Measurements from ENCODE around the gene TMEM233.

The TMEM233 gene

DNA sequence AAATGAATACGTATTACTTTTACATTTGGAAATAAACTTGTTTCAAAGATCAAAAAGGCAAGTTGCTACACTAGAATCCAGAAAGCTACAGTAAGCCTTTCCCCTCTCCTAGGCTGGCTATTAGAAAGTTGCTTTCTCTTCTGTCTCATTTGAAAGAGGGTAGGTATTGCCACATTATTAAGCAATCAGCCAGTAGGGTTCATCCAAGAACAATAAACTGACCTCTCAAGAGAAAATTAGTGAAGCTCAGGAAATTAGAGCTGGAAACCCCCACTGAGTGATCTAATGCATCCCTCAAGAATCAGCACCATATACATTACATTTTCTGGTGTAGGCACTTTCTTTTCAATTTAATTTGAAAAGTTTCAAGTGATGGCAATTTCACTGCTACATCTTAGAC, 4.5 kb upstream of the TMEM233 start:
- DNase-seq (ENCODE audit: low spot score), result no peak
- no peak overlapping the region for H3K27ac ChIP-seq
- ChIA-PET CTCF (no interaction called here), POLR2A (ENCODE audit: low non-redundant PET) (no interaction called here)
- TF ChIP-seq, protein P1, sequence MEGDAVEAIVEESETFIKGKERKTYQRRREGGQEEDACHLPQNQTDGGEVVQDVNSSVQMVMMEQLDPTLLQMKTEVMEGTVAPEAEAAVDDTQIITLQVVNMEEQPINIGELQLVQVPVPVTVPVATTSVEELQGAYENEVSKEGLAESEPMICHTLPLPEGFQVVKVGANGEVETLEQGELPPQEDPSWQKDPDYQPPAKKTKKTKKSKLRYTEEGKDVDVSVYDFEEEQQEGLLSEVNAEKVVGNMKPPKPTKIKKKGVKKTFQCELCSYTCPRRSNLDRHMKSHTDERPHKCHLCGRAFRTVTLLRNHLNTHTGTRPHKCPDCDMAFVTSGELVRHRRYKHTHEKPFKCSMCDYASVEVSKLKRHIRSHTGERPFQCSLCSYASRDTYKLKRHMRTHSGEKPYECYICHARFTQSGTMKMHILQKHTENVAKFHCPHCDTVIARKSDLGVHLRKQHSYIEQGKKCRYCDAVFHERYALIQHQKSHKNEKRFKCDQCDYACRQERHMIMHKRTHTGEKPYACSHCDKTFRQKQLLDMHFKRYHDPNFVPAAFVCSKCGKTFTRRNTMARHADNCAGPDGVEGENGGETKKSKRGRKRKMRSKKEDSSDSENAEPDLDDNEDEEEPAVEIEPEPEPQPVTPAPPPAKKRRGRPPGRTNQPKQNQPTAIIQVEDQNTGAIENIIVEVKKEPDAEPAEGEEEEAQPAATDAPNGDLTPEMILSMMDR (conservative IDR thresholded peaks at IDR 0.05; ENCODE audit: low read depth), result no peak

DNA sequence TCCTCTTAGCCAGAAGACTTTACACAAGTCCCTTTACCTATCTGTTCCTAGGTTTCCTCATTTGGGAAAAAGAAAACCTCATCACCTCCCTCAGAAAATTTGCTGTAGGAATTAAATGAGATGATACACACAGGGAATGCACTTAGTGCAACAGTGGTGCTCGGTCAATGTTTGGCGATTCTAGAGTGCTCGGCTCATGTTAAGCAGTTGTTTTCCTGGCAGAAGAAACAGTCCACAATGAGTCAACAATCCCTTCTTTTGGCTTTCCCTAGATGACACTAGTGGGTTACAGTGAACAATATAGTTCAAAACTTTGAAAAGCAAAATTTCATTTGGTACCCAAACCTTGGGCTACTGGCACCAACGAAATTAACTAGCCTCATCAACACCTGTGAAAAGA, 3.9 kb upstream of the TMEM233 start:
- ChIA-PET CTCF (no interaction called here), POLR2A (ENCODE audit: low non-redundant PET) (no interaction called here)
- DNase-seq (ENCODE audit: low spot score), result no peak
- TF ChIP-seq, protein P1 (conservative IDR thresholded peaks at IDR 0.05; ENCODE audit: low read depth), result no peak
- H3K27ac ChIP-seq, result no peak overlapping the region

DNA sequence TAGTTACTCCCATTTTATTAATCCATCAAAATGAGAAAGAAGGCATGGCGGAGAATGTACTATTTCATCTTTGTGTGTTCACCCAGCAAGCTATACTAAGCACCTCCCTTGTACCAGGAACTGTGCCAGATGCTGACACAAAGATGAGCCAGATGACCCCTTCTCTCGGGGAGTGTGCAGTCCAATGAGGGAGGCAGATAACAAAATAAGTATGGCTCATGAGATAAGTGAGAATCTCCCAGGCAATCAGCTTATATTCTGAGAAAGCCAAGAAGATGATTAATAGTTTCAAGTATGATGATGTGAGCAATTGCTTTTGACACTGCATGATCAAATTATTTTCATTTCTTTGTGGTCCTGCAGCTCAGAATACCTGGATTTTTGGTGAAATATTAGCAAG, 1.3 kb upstream of the TMEM233 start:
- ChIA-PET POLR2A (ENCODE audit: low non-redundant PET) (no interaction called here), CTCF (no interaction called here)
- no peak for DNase-seq (ENCODE audit: low spot score)
- H3K27ac ChIP-seq, result no peak overlapping the region
- TF ChIP-seq, protein P1 (conservative IDR thresholded peaks at IDR 0.05; ENCODE audit: low read depth), result no peak

DNA sequence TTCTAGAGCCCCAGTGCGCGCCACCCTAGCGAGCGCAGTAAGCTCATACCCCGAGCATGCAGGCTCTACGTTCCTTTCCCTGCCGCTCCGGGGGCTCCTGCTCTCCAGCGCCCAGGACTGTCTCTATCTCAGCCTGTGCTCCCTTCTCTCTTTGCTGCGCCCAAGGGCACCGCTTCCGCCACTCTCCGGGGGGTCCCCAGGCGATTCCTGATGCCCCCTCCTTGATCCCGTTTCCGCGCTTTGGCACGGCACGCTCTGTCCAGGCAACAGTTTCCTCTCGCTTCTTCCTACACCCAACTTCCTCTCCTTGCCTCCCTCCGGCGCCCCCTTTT, 791 bp downstream of the TMEM233 start:
- H3K27ac ChIP-seq, result no peak overlapping the region
- no peak for DNase-seq (ENCODE audit: low spot score)
- CTCF ChIA-PET, result no interaction called here
- POLR2A ChIA-PET (ENCODE audit: low non-redundant PET), result no interaction called here
- TF ChIP-seq, protein P1 (conservative IDR thresholded peaks at IDR 0.05; ENCODE audit: low read depth), result no peak

DNA sequence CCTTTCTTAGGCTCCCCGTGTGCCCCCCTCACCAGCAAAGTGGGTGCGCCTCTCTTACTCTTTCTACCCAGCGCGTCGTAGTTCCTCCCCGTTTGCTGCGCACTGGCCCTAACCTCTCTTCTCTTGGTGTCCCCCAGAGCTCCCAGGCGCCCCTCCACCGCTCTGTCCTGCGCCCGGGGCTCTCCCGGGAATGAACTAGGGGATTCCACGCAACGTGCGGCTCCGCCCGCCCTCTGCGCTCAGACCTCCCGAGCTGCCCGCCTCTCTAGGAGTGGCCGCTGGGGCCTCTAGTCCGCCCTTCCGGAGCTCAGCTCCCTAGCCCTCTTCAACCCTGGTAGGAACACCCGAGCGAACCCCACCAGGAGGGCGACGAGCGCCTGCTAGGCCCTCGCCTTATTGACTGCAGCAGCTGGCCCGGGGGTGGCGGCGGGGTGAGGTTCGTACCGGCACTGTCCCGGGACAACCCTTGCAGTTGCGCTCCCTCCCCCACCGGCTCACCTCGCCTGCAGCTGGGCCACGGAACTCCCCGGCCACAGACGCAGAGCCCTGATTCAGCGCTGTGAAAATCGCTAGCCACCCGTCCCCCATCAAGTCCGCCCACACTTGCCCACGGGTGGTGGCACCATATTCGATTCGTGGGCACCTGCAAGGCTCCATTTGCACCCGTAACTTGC, 1.3 kb downstream of the TMEM233 start:
- ChIA-PET CTCF (interaction anchor here (0.6 to 0.7 kb wide), 2 partner anchors 13 to 544 kb away, joined by 3 read pairs; no protein-coding TSS in a partner anchor), POLR2A (ENCODE audit: low non-redundant PET) (no interaction called here)
- DNase-seq (ENCODE audit: low spot score), result no peak
- H3K27ac ChIP-seq, result no peak overlapping the region
- TF ChIP-seq, protein P1 (conservative IDR thresholded peaks at IDR 0.05; ENCODE audit: low read depth), result no peak

DNA sequence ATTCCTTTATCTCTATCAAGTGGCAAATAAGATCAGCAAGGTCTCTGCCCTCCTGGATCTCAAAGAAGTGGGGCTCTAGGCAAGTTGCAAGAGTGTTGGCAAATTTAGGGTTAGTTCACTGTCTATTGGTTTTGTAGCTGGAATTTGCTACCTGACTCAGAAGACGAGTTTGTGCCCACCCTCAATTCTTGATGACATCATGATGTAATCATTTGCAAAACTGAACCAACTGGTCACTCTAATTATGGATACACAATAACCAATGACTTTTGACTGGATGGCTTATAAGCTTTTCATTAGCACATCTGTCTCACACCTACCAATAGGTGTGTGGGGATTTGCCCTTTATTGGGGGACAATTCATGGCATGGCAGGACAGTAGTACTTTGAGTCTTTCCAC, 4.6 kb downstream of the TMEM233 start:
- TF ChIP-seq, protein P1 (conservative IDR thresholded peaks at IDR 0.05; ENCODE audit: low read depth), result no peak
- DNase-seq (ENCODE audit: low spot score), result no peak
- CTCF ChIA-PET, result no interaction called here

More for the DNA sequence above, 4.6 kb downstream of the TMEM233 start:
- no peak overlapping the region for H3K27ac ChIP-seq
- POLR2A ChIA-PET (ENCODE audit: low non-redundant PET), result no interaction called here

Data from RWPE1 (cell line).